GM19372 (cell line): Measurements from ENCODE around the gene PCDH10.

Source experiments
- ATAC-seq: cut with Tn5 transposase; IDR thresholded peaks from one replicate; pipeline ENCODE4 v1.9.1; 2021; ENCODE audit warnings: mild to moderate bottlenecking, low read depth, moderate library complexity; ENCODE audit not compliant: unreplicated experiment

The PCDH10 gene

DNA sequence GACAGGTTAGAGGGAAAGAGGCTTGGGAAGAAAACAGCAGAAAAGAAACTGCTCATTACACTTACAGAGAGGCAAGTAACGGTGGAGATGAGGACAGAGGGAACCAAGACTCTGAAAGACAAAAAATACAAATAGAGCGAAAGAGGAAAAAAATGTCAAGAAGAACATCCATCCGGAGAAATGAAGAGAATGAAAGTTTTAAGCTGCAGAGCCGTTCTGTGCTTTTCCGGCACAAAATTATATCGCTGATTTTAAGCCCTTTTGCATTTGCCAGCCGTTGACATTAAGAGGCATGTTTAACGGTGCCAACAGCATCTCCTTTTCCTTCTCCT is 236 bp downstream of the PCDH10 start:
- ATAC-seq, result no peak

DNA sequence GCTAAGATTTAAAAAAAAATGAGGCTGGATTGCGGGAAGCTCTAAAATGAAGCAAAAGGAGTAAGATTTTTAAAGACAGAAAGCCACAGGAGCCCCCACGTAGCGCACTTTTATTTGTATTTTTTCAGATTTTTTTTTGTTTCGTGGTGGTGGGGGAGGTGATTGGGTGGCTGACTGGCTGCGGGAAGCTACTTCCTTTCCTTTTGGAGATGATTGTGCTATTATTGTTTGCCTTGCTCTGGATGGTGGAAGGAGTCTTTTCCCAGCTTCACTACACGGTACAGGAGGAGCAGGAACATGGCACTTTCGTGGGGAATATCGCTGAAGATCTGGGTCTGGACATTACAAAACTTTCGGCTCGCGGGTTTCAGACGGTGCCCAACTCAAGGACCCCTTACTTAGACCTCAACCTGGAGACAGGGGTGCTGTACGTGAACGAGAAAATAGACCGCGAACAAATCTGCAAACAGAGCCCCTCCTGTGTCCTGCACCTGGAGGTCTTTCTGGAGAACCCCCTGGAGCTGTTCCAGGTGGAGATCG is 908 bp downstream of the PCDH10 start:
- no peak for ATAC-seq

GRCh38 chr4:133150486-133151340 is 1.6 kb downstream of the PCDH10 start:
- ATAC-seq, result no peak

DNA sequence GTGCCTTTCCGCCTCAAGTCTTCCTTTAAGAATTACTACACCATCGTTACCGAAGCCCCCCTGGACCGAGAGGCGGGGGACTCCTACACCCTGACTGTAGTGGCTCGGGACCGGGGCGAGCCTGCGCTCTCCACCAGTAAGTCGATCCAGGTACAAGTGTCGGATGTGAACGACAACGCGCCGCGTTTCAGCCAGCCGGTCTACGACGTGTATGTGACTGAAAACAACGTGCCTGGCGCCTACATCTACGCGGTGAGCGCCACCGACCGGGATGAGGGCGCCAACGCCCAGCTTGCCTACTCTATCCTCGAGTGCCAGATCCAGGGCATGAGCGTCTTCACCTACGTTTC is 2.2 kb downstream of the PCDH10 start:
- no peak for ATAC-seq

DNA sequence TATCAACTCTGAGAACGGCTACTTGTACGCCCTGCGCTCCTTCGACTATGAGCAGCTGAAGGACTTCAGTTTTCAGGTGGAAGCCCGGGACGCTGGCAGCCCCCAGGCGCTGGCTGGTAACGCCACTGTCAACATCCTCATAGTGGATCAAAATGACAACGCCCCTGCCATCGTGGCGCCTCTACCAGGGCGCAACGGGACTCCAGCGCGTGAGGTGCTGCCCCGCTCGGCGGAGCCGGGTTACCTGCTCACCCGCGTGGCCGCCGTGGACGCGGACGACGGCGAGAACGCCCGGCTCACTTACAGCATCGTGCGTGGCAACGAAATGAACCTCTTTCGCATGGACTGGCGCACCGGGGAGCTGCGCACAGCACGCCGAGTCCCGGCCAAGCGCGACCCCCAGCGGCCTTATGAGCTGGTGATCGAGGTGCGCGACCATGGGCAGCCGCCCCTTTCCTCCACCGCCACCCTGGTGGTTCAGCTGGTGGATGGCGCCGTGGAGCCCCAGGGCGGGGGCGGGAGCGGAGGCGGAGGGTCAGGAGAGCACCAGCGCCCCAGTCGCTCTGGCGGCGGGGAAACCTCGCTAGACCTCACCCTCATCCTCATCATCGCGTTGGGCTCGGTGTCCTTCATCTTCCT is 2.7 kb downstream of the PCDH10 start:
- ATAC-seq, result no peak

DNA sequence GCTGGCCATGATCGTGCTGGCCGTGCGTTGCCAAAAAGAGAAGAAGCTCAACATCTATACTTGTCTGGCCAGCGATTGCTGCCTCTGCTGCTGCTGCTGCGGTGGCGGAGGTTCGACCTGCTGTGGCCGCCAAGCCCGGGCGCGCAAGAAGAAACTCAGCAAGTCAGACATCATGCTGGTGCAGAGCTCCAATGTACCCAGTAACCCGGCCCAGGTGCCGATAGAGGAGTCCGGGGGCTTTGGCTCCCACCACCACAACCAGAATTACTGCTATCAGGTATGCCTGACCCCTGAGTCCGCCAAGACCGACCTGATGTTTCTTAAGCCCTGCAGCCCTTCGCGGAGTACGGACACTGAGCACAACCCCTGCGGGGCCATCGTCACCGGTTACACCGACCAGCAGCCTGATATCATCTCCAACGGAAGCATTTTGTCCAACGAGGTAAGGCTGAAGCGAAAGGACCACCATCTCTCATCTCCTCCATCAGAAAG is 3.3 kb downstream of the PCDH10 start:
- no peak for ATAC-seq

GRCh38 chr4:133152831-133153481 is 3.9 kb downstream of the PCDH10 start:
- no peak for ATAC-seq

- ATAC-seq, result no peak
These were observed 5.6 kb downstream of the PCDH10 start for GRCh38 chr4:133154725-133155124.

DNA sequence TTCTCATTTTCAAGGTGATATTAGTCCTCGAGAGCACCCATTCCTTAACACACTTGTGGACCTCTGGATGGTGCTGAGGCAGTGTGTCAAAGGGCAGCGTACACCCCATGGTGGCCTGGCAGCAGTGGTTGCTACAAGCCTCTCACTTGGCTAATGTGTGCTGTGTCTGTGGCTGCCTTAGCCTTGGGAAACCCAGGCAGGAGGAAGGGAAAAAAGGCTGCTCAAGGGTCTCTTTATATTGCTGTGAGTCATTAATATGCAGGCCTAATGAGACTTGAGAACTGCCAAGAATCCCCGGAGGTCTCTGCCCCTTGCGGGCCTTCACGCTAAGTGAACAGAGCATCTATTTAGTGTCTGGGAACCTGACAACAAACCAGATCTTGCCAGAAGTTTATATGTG is 7.0 kb downstream of the PCDH10 start:
- no peak for ATAC-seq

DNA sequence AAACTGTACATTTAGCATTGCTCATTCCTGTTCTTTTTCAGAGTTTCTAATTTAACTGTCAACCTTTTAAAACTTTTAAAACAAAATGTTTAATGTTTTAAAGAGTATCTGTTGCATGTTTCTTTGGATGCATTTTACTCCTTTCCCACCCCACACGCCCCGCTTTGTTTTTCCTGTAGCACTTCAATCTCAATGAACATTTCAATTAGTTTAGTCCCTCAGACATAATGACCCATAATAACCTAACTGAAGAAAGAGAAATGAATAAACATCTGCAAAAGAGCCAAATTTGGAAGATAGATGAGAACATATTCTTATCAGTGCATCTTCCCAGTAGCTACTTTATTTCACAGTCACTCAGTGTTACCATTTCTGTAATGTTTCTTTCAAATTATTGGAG is 7.5 kb downstream of the PCDH10 start:
- no peak for ATAC-seq

DNA sequence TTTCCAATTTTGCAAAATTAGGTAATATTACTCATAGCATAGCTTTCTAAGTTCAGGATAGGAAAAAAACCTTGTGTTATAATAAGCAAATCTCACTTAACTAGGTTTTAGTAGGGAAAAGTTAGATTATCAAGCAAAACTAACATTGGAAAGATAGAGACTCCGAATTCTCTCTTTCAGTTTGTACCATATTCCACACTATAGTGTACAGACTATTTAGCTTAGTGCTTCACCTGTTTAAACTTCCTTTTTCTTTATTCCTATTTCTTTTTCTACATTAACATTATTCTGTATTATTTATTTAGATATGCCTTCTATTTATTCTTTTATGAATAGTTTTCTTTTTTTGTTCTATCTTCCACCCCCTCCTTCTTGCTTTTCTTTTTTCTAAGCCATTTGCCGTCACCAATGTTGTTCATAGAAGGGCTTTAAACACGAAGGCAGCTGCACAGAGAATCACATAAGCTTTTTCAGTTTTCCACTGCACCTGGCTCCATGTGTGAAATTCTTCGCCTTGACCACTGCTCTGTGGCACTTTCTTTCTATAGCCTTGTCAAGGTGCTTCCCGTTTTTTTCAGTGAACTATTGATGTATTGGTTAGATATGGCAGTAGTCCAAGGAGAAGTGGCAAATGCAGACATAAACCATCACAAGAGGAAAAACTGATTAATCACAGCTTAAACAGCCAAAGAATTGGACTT is 8.5 kb downstream of the PCDH10 start:
- no peak for ATAC-seq

GRCh38 chr4:133160853-133161252 is 11.8 kb downstream of the PCDH10 start:
- no peak for ATAC-seq

GRCh38 chr4:133161570-133162295 is 12.6 kb downstream of the PCDH10 start:
- no peak for ATAC-seq

- ATAC-seq, result no peak
These were observed 13.8 kb downstream of the PCDH10 start for GRCh38 chr4:133162941-133163340.

DNA sequence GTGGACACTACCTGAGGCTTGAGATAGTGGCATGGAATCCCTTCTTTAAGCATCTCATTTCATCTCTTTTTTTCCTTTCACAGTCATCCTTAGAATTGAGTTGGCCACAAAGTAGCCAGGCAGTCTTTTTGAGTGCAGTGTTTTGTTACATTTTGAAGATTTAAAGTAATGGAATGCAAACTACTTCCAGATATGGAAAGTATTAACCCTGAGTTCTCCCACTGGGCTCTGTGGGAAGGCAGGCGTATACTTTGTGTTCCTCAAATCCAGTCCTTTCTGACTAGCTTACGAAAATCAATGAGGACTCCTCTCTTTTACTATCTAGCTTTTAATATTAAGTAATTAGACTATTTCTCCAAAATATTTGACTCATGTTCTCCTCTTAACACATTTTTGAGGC is 29.9 kb downstream of the PCDH10 start:
- ATAC-seq, result no peak

DNA sequence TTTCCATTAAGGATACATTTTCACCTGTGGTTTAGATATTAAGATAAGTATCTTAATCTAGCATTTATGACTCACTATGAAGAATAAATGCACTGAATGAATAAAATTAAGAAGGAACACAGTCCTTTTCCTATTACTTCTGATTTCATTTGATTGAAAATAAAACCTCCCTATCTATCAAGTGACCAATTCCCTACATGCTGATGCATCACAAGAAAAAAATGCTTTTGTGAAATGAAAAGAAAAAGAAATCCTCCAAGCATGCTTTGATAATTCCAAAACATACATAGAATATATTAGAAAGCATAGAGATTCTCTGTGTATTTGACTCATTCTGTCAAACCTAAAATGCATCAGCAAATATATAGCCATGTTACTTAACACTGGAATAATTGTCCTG is 37.1 kb downstream of the PCDH10 start:
- no peak for ATAC-seq

- no peak for ATAC-seq
These were observed 37.8 kb downstream of the PCDH10 start for GRCh38 chr4:133186845-133187244.

DNA sequence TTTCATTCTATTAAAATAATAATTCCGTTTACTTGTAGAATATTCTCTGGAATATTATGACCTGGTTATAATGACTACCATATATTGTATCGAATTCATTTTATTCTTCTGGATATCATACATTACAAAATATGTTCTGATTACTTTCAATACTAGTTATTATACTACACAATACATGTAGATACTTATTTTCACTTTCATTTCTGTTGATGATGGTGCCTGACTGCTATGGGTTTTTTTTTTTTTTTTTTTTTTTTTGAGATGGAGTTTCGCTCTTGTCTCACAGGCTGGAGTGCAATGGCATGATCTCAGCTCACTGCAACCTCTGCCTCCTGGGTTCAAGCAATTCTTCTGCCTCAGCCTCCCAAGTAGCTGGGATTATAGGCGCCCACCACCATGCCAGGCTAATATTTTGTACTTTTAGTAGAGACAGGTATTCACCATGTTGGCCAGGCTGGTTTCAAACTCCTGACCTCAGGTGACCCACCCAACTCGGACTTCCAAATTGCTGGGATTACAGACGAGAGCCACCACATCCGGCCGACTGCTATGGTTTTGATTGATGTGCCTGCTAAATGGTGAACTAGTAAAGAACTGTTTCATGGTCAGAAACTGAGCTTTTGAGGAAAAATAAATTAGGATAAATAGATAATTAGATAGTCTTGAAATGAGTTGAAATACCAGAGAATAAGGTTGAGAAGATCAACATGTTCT is 39.5 kb downstream of the PCDH10 start:
- no peak for ATAC-seq

- no peak for ATAC-seq
These were observed 40.0 kb downstream of the PCDH10 start for GRCh38 chr4:133189147-133189517.

DNA sequence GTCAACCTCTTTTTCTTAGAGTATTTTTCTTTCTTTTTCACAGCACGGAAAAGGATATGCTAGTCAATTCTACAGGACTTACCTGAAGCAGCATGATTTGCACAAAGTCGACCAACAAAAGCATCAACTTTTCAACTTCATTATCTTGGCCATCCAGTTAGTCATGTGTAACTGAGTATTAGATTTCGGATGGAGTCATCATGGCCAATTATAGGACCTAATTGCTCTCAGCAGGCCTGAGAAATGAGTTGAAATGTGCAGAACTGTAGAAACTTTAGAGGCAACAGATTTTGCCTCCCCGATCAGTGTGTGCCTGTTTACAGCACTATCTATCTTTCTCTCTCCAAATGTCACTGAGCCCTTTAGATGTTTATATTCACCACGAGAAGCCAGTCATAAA is 41.0 kb downstream of the PCDH10 start:
- no peak for ATAC-seq
